Hepatocyte (in vitro differentiated cells): ENCODE measurements around the gene SYTL1. TPM values are rescaled to one million over a fixed set of nuclear protein-coding genes. Genes with fewer than 3 reads are reported as not detected.

Source experiments
- DNase-seq: peaks from one replicate; pipeline ENCODE4 v3.0.0-alpha.2; 2016; ENCODE audit warnings: low spot score
- H2AFZ ChIP-seq: fragments of 200-600 bp; sonication (generic); 2 replicates; pipeline ENCODE4 v1.6.0; 2016; ENCODE audit warnings: antibody characterized with exemption, mild to moderate bottlenecking
- H3K27ac ChIP-seq: fragments of 200-600 bp; sonication (generic); 2 replicates; pipeline ENCODE4 v1.5.1; 2016; ENCODE audit warnings: mild to moderate bottlenecking
- H3K27me3 ChIP-seq: fragments of 200-600 bp; sonication (generic); 2 replicates; pipeline ENCODE4 v1.6.1; 2016
- H3K36me3 ChIP-seq: fragments of 200-600 bp; sonication (generic); replicated peaks from 2 replicates; pipeline ENCODE4 v1.5.1; 2016; ENCODE audit warnings: low read depth; ENCODE audit not compliant: insufficient read depth
- H3K4me1 ChIP-seq: fragments of 200-600 bp; sonication (generic); 2 replicates; pipeline ENCODE4 v1.5.1; 2016; ENCODE audit warnings: mild to moderate bottlenecking, moderate library complexity; ENCODE audit not compliant: insufficient read depth
- H3K4me2 ChIP-seq: fragments of 200-600 bp; sonication (generic); 2 replicates; pipeline ENCODE4 v1.6.0; 2016
- H3K4me3 ChIP-seq: fragments of 200-600 bp; sonication (generic); 2 replicates; pipeline ENCODE4 v1.5.1; 2016; ENCODE audit warnings: mild to moderate bottlenecking
- H3K79me2 ChIP-seq: fragments of 200-600 bp; sonication (generic); 2 replicates; pipeline ENCODE4 v1.6.0; 2017; ENCODE audit warnings: mild to moderate bottlenecking
- H3K9me2 ChIP-seq: fragments of 200-600 bp; sonication (generic); replicated peaks from 2 replicates; pipeline ENCODE4 v1.6.0; 2017; ENCODE audit warnings: mild to moderate bottlenecking; ENCODE audit not compliant: insufficient read depth
- H3K9me3 ChIP-seq: fragments of 200-600 bp; sonication (generic); 2 replicates; pipeline ENCODE4 v1.5.1; 2016; ENCODE audit warnings: low read depth, mild to moderate bottlenecking
- H4K20me1 ChIP-seq: fragments of 200-600 bp; sonication (generic); 2 replicates; pipeline ENCODE4 v1.6.0; 2016; ENCODE audit warnings: mild to moderate bottlenecking; ENCODE audit not compliant: insufficient read depth, poor library complexity, severe bottlenecking
- CTCF ChIP-seq: fragments of 200-600 bp; sonication (generic); IDR thresholded peaks from 2 replicates; pipeline ENCODE4 v1.5.1; 2016; ENCODE audit warnings: antibody characterized with exemption, mild to moderate bottlenecking; ENCODE audit not compliant: poor library complexity
- EZH2 ChIP-seq: fragments of 200-600 bp; sonication (generic); IDR thresholded peaks from 2 replicates; pipeline ENCODE4 v1.6.1; 2016; ENCODE audit warnings: antibody characterized with exemption, mild to moderate bottlenecking, borderline replicate concordance
- EZH2phosphoT487 ChIP-seq: fragments of 200-600 bp; sonication (generic); IDR thresholded peaks from one replicate; pipeline ENCODE4 v1.6.1; 2018; ENCODE audit warnings: antibody characterized with exemption, mild to moderate bottlenecking, low read depth, moderate library complexity; ENCODE audit not compliant: unreplicated experiment, severe bottlenecking
- WGBS: methylation state at CpG from one replicate; pipeline ENCODE4 v1.1.6; 2016; ENCODE audit warnings: low lambda C conversion rate; ENCODE audit errors: missing lambda C conversion rate; 5-methylcytosine and 5-hydroxymethylcytosine counted together
- polyA plus RNA-seq: library from polyadenylated mRNA; unstranded; fragments of >200 nt; fragmentation: Nextera tagmentation; extraction: Ambion mirVana; gene quantifications from 2 replicates; pipeline ENCODE4 v1.2.1, GENCODE V29; 2016
- total RNA-seq: library from RNA; depleted of rRNA; stranded (reverse); fragments of >200 nt; gene quantifications from 2 replicates; pipeline ENCODE4 v1.2.3, GENCODE V29; 2014

Gene SYTL1
- total and polyA plus RNA-seq, 2 experiments from 2014 or later = 12.1 to 21.7 TPM

DNA sequence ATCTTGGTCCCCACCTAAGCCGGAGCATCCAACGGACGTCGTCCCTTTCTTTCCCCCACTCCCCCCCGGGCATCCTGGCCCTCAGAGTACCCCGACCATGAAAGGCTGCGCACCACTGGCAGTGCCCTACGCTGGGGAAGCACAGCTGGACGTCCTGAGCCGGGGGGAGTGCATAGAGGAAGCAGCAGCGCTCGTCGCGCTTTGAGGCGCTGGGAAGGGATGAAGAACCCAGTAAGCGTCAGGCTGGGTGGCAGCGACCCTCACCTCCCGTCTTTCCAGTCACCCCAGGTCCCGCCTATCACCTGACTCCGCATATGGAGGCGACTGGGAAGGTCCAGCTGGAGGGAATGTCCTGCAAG is 19.2 kb downstream of the SYTL1 start:
- H3K27me3 ChIP-seq = no peaks in the 10 kb centered on the region
- no peaks in the 10 kb centered on the region for H4K20me1 ChIP-seq
- no peaks in the 10 kb centered on the region for H3K36me3 ChIP-seq
- H3K9me2 ChIP-seq = no peaks in the 10 kb centered on the region
- no peak for DNase-seq
- H3K4me2 ChIP-seq = peak overlapping the region; percentile 97
- H3K27ac ChIP-seq = no peak overlapping the region
- H2AFZ ChIP-seq = no peak overlapping the region
- H3K4me1 ChIP-seq = no peaks in the 10 kb centered on the region
- H3K4me3 ChIP-seq = no peak overlapping the region
- TF ChIP-seq CTCF (no peak), EZH2phosphoT487 (no peak), EZH2 (no peak)
- H3K79me2 ChIP-seq = no peaks in the 10 kb centered on the region
- no peaks in the 10 kb centered on the region for H3K9me3 ChIP-seq
- 60% methylated on average over 18 of the region's 21 CpGs for WGBS

DNA sequence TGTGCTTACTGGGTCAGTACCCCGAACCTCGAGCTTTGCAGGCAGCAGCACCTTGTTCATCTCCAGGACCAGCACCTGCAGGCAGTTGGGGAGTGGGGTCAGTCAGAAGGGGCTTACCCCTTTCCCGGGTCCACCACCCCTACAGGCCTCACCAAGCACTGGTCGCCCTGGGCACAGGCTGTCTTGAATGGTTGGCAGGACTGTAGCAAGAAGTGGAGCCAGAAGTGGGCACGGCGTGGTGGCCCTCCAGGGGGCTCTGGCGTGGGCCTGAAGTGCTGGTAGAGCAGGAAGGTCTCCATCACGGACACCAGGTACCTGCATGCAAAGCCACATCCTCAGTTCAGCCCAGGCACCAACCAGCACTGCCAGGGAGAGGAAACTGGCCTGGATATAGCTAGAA is 19.7 kb downstream of the SYTL1 start:
- Histone ChIP-seq H3K9me2 (no peaks in the 10 kb centered on the region), H3K79me2 (no peaks in the 10 kb centered on the region), H3K4me1 (no peaks in the 10 kb centered on the region), H3K9me3 (no peaks in the 10 kb centered on the region), H3K27me3 (no peaks in the 10 kb centered on the region), H3K36me3 (no peaks in the 10 kb centered on the region), H3K4me3 (no peak overlapping the region), H3K4me2 (no peak overlapping the region), H4K20me1 (no peaks in the 10 kb centered on the region), H2AFZ (no peak overlapping the region), H3K27ac (no peak overlapping the region)
- TF ChIP-seq EZH2 (no peak), CTCF (no peak), EZH2phosphoT487 (no peak)
- no peak for DNase-seq
- 96% methylated on average over 8 of the region's 8 CpGs for WGBS

DNA sequence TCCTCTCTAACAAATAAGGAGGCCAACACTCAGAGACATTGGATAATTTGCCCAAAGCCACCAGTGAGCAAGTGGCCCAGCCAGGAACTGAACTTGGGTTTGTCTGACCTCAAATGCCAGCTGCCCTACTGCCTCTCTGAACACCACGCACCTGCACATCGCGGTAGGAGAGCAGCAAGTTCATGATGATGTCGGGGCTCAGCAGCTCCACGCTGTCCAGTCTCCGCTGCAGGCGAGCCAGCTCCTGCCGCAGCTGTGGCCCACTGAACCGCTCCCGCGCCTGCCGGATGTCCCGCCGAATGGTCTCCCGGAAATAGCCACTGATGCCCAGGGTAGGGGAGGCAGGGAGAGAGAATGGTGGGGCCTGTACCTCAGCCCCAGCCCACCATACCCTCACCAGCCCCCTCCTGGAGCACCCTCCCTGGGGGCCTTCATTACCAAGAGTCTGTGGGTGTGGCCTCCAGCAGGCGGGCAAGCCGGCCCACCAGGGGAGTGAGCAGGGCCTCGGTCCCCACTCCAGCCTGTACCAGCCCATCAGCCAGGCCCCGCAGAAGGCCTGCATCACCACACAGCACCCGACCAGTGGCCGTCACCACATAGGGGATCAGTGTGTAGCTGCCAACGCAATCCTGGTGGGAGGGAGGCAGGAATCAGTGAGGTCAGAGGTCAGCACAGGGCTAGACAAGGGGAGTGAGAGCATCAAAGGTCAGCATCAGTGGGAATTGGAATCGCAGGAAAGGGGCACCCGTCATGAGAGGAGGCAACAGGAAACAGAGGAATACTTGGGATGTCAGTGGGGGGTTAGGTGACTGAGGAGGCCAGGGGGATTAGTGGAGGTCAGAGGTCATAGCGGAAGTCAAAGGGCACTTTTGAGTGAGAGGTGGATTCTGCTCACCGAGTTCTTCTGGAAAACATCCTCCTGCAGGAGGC is 22.2 kb downstream of the SYTL1 start:
- Histone ChIP-seq H3K36me3 (no peaks in the 10 kb centered on the region), H3K4me1 (peaks cover 7% of the 10 kb centered on the region), H3K4me3 (no peak overlapping the region), H3K4me2 (no peak overlapping the region), H4K20me1 (no peaks in the 10 kb centered on the region), H3K9me3 (no peaks in the 10 kb centered on the region), H2AFZ (no peak overlapping the region), H3K79me2 (no peaks in the 10 kb centered on the region), H3K9me2 (no peaks in the 10 kb centered on the region), H3K27ac (no peak overlapping the region), H3K27me3 (no peaks in the 10 kb centered on the region)
- DNase-seq = no peak
- TF ChIP-seq CTCF = no peak
- TF ChIP-seq EZH2 = no peak
- TF ChIP-seq EZH2phosphoT487 = no peak
- WGBS = 85% methylated on average over 22 of the region's 26 CpGs
